ENCODE data around the gene SOST.
A peak's percentile ranks its signal among the peaks of the same experiment; 100 is the strongest.

Gene SOST

DNA sequence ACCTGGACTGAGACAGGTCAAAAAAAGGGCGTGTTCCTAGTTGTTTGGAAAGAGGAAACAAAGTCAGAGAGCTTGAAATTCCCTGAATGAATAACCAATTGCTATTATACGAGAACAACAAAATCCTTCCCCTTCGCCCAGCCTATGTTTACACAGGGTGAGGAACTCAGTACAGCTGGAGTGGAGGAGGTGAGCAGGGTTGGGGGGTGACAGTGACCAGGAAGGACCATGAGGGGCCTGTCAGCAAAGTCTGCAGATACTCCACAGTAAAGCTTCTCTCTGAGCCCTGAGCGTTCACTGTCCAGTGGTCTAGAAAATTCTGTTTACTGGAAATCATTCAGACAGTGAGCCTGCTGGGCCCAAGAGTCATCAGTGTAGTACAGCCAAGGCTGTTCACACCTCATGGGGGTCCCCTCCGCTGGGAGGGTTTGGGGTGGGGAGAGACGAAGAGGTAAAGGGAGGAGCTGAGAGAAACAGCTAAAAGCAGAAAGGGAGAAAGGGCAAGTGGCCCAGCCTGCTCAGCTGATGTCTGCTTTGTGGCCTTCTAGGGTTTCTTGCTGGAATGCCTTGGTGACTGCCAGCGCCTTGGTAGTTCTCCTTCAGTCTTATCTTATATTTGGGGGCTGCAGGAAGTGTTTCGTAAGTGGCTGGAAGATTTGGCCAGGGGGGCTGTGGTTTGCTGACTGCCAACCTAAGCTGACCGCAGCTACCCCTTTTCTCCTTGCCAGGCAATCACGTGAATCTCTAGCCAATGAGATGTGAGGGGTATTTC lies 14.5 kb upstream of the SOST start:
- H3K4me3 ChIP-seq (ENCODE audit: low read depth, low read length) = no peak overlapping the region
- TF ChIP-seq ZNF777 (tag by site-specific recombination; IDR thresholded peaks at IDR 0.05; ENCODE audit: borderline replicate concordance) (no peak), ZNF394 (tag by site-specific recombination; IDR thresholded peaks at IDR 0.05; ENCODE audit: borderline replicate concordance) (peak; percentile 51; the same call in 1 of the 2 replicates)
- H3K27ac ChIP-seq (ENCODE audit: extremely low read depth, low read depth, low read length) = no peak overlapping the region
- H3K4me1 ChIP-seq (ENCODE audit: control insufficient read depth, insufficient read depth, low read length) = no peaks in the 10 kb centered on the region
- H3K9me3 ChIP-seq (ENCODE audit: control insufficient read depth, insufficient read depth, low read depth, low read length) = no peaks in the 10 kb centered on the region
- CTCF ChIA-PET = interaction anchor here (0.6 to 2.1 kb wide), 6 partner anchors 10 to 175 kb away, joined by 3 to 11 read pairs (median 5); partner anchors contain the start of gene SOST
- peaks cover 42 to 80% of the 10 kb centered on the region in 2 experiments for H3K36me3 ChIP-seq (ENCODE audit: control insufficient read depth in 2 of 2, insufficient read depth in 1 of 2, low read length in 2 of 2)
- POLR2A ChIA-PET = interaction anchor here (0.6 to 0.8 kb wide), 2 partner anchors 9 to 15 kb away, joined by 3 to 4 read pairs; no protein-coding TSS in a partner anchor

DNA sequence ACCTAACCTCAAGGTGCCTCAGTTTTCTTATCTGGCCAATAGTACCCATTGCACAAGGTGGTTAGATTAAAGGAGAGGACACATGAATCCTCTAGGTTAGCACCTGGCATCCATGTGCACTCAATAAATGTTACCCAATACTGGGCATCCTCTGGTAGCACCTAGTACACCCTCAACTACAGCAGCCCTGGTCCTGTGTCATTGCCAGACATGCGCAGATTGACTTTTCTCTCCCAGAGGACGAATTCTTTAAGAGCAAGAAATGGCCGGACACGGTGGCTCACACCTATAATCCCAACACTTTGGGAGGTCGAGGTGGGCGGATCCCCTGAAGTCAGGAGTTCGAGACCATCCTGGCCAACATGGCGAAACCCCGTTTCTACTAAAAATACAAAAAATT lies 12.9 kb upstream of the SOST start:
- CTCF ChIA-PET = interaction anchor here (2.1 kb wide), 1 partner anchor 76 kb away, joined by 11 read pairs; no protein-coding TSS in a partner anchor

DNA sequence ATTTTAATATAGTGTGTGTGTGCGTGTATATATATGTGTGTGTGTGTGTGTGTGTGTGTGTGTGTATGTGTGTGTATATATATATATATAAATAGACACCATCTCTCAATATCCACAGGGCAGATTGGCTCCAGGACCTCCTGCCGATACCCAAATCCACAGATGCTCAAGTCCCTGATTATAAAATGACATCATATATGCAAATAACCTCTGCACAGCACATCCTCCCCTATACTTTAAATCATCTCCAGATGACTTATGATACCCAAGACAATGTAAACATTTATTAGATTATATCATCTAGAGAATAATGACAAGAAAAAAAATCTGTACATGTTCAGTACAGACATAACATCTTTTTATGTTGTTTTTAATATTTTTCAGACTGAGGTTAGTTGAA lies 12.4 kb upstream of the SOST start:
- ChIA-PET CTCF (interaction anchor here (0.6 to 1.9 kb wide), 2 partner anchors 11 to 30 kb away, joined by 3 to 8 read pairs; no protein-coding TSS in a partner anchor), POLR2A (no interaction called here)
- Histone ChIP-seq H3K27ac (ENCODE audit: extremely low read depth, low read depth, low read length) (no peak overlapping the region), H3K4me1 (ENCODE audit: control insufficient read depth, insufficient read depth, low read length) (no peaks in the 10 kb centered on the region), H3K4me3 (ENCODE audit: low read depth, low read length) (no peak overlapping the region), H3K9me3 (ENCODE audit: control insufficient read depth, insufficient read depth, low read depth, low read length) (no peaks in the 10 kb centered on the region), H3K36me3 (ENCODE audit: control insufficient read depth in 2 of 2, insufficient read depth in 1 of 2, low read length in 2 of 2) (peaks cover 31 to 73% of the 10 kb centered on the region in 2 experiments)
- TF ChIP-seq, protein P1, sequence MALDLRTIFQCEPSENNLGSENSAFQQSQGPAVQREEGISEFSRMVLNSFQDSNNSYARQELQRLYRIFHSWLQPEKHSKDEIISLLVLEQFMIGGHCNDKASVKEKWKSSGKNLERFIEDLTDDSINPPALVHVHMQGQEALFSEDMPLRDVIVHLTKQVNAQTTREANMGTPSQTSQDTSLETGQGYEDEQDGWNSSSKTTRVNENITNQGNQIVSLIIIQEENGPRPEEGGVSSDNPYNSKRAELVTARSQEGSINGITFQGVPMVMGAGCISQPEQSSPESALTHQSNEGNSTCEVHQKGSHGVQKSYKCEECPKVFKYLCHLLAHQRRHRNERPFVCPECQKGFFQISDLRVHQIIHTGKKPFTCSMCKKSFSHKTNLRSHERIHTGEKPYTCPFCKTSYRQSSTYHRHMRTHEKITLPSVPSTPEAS (tag by site-specific recombination; IDR thresholded peaks at IDR 0.05) = peak; percentile 46; the same call in 1 of the 2 replicates
- TF ChIP-seq, protein P2, sequence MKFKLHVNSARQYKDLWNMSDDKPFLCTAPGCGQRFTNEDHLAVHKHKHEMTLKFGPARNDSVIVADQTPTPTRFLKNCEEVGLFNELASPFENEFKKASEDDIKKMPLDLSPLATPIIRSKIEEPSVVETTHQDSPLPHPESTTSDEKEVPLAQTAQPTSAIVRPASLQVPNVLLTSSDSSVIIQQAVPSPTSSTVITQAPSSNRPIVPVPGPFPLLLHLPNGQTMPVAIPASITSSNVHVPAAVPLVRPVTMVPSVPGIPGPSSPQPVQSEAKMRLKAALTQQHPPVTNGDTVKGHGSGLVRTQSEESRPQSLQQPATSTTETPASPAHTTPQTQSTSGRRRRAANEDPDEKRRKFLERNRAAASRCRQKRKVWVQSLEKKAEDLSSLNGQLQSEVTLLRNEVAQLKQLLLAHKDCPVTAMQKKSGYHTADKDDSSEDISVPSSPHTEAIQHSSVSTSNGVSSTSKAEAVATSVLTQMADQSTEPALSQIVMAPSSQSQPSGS (tag by site-specific recombination; IDR thresholded peaks at IDR 0.05; ENCODE audit: low read depth) = peak; percentile 34; the same call in 1 of the 2 replicates
- TF ChIP-seq ZSCAN16 (tag by site-specific recombination; IDR thresholded peaks at IDR 0.05) = no peak

More for the DNA sequence above, 12.9 kb upstream of the SOST start:
- Histone ChIP-seq H3K27ac (ENCODE audit: extremely low read depth, low read depth, low read length) (no peak overlapping the region), H3K36me3 (ENCODE audit: control insufficient read depth in 2 of 2, insufficient read depth in 1 of 2, low read length in 2 of 2) (peaks cover 31 to 78% of the 10 kb centered on the region in 2 experiments), H3K4me1 (ENCODE audit: control insufficient read depth, insufficient read depth, low read length) (no peaks in the 10 kb centered on the region), H3K9me3 (ENCODE audit: control insufficient read depth, insufficient read depth, low read depth, low read length) (no peaks in the 10 kb centered on the region), H3K4me3 (ENCODE audit: low read depth, low read length) (no peak overlapping the region)
- POLR2A ChIA-PET = interaction anchor here (0.6 to 0.7 kb wide), 3 partner anchors 66 to 235 kb away, joined by 3 read pairs; no protein-coding TSS in a partner anchor
- TF ChIP-seq, protein P3, sequence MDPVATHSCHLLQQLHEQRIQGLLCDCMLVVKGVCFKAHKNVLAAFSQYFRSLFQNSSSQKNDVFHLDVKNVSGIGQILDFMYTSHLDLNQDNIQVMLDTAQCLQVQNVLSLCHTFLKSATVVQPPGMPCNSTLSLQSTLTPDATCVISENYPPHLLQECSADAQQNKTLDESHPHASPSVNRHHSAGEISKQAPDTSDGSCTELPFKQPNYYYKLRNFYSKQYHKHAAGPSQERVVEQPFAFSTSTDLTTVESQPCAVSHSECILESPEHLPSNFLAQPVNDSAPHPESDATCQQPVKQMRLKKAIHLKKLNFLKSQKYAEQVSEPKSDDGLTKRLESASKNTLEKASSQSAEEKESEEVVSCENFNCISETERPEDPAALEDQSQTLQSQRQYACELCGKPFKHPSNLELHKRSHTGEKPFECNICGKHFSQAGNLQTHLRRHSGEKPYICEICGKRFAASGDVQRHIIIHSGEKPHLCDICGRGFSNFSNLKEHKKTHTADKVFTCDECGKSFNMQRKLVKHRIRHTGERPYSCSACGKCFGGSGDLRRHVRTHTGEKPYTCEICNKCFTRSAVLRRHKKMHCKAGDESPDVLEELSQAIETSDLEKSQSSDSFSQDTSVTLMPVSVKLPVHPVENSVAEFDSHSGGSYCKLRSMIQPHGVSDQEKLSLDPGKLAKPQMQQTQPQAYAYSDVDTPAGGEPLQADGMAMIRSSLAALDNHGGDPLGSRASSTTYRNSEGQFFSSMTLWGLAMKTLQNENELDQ (tag by site-specific recombination; IDR thresholded peaks at IDR 0.05; ENCODE audit: low read depth) = no peak
- TF ChIP-seq ZNF311 (tag by site-specific recombination; IDR thresholded peaks at IDR 0.05; ENCODE audit: borderline replicate concordance) (no peak), ZNF404 (tag by site-specific recombination; IDR thresholded peaks at IDR 0.05) (no peak), ZXDB (tag by site-specific recombination; IDR thresholded peaks at IDR 0.05) (no peak), ZNF274 (IDR thresholded peaks at IDR 0.05; ENCODE audit: low read length) (no peak), ZNF274 (tag by site-specific recombination; IDR thresholded peaks at IDR 0.05; ENCODE audit: borderline replicate concordance) (no peak), ZNF416 (tag by site-specific recombination; IDR thresholded peaks at IDR 0.05) (no peak), ZNF214 (tag by site-specific recombination; IDR thresholded peaks at IDR 0.05; ENCODE audit: borderline replicate concordance) (no peak), ZNF544 (tag by site-specific recombination; IDR thresholded peaks at IDR 0.05) (no peak), GLI4 (tag by site-specific recombination; IDR thresholded peaks at IDR 0.05) (no peak), ZNF292 (tag by site-specific recombination; IDR thresholded peaks at IDR 0.05; ENCODE audit: borderline replicate concordance, low read depth) (no peak)
- TF ChIP-seq, protein P4, sequence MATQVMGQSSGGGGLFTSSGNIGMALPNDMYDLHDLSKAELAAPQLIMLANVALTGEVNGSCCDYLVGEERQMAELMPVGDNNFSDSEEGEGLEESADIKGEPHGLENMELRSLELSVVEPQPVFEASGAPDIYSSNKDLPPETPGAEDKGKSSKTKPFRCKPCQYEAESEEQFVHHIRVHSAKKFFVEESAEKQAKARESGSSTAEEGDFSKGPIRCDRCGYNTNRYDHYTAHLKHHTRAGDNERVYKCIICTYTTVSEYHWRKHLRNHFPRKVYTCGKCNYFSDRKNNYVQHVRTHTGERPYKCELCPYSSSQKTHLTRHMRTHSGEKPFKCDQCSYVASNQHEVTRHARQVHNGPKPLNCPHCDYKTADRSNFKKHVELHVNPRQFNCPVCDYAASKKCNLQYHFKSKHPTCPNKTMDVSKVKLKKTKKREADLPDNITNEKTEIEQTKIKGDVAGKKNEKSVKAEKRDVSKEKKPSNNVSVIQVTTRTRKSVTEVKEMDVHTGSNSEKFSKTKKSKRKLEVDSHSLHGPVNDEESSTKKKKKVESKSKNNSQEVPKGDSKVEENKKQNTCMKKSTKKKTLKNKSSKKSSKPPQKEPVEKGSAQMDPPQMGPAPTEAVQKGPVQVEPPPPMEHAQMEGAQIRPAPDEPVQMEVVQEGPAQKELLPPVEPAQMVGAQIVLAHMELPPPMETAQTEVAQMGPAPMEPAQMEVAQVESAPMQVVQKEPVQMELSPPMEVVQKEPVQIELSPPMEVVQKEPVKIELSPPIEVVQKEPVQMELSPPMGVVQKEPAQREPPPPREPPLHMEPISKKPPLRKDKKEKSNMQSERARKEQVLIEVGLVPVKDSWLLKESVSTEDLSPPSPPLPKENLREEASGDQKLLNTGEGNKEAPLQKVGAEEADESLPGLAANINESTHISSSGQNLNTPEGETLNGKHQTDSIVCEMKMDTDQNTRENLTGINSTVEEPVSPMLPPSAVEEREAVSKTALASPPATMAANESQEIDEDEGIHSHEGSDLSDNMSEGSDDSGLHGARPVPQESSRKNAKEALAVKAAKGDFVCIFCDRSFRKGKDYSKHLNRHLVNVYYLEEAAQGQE (tag by site-specific recombination; IDR thresholded peaks at IDR 0.05) = no peak
- TF ChIP-seq, protein P5, sequence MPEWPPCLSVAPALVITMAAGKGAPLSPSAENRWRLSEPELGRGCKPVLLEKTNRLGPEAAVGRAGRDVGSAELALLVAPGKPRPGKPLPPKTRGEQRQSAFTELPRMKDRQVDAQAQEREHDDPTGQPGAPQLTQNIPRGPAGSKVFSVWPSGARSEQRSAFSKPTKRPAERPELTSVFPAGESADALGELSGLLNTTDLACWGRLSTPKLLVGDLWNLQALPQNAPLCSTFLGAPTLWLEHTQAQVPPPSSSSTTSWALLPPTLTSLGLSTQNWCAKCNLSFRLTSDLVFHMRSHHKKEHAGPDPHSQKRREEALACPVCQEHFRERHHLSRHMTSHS (tag by site-specific recombination; IDR thresholded peaks at IDR 0.05) = no peak
